RCC 7860 (cell line): Measurements from ENCODE around the gene EHMT1.
"Not testable (repeated sequence)": the region's sequence is repeated elsewhere in the genome, so short reads cannot be mapped to it uniquely, and the experiment has no call there.

Experiments used
- DNase-seq: peaks from one replicate; pipeline ENCODE4 v3.0.0-alpha.2; 2015; ENCODE audit warnings: low spot score
- FAIRE-seq: peaks from 2 replicates; lab custom pipeline; 2012; peaks lifted over from hg19 to GRCh38; lab: Jason Lieb, UNC

EHMT1 gene

GRCh38 chr9:137800196-137801022, 181.6 kb downstream of the EHMT1 start:
- FAIRE-seq (no peak), DNase-seq (no peak)

GRCh38 chr9:137801023-137801319, 182.2 kb downstream of the EHMT1 start:
- no peak for DNase-seq
- no peak for FAIRE-seq

GRCh38 chr9:137802021-137802420, 183.2 kb downstream of the EHMT1 start:
- DNase-seq (no peak), FAIRE-seq (no peak)

GRCh38 chr9:137802521-137803243, 183.9 kb downstream of the EHMT1 start:
- DNase-seq (no peak), FAIRE-seq (no peak)

DNA sequence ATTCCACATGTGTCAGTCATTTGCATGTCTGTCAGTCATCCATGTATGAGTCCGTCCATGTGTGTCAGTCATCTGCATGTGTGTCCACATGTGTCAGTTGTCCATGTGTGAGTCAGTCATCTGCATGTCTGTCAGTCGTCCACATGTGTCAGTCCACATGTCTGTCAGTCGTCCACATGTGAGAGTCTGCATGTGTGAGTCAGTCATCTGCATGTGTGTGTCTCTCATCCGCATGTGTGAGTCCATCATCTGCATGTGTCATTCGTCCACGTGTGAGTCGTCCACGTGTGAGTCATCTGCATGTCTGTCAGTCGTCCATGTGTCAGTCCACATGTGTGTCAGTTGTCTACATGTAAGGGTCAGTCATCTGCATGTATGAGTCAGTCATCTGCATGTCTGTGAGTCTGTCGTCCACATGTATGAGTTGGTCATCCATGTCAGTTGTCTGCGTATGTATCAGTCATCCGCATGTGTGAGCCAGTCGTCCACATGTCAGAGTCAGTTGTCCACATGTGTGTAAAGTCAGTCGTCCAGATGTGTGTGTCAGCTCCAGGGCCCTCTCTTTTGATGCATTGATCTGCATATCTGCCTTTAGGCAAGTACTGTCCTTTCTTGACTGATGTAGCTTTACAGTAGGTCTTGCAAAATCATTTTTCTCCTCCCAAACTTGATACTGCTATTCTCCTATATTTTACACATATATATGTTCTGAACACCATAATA, 186.3 kb downstream of the EHMT1 start:
- FAIRE-seq, result no peak

GRCh38 chr9:137807721-137808703, 189.2 kb downstream of the EHMT1 start:
- FAIRE-seq, result no peak
- no peak for DNase-seq

More for the DNA sequence above, 186.3 kb downstream of the EHMT1 start:
- no peak for DNase-seq

DNA sequence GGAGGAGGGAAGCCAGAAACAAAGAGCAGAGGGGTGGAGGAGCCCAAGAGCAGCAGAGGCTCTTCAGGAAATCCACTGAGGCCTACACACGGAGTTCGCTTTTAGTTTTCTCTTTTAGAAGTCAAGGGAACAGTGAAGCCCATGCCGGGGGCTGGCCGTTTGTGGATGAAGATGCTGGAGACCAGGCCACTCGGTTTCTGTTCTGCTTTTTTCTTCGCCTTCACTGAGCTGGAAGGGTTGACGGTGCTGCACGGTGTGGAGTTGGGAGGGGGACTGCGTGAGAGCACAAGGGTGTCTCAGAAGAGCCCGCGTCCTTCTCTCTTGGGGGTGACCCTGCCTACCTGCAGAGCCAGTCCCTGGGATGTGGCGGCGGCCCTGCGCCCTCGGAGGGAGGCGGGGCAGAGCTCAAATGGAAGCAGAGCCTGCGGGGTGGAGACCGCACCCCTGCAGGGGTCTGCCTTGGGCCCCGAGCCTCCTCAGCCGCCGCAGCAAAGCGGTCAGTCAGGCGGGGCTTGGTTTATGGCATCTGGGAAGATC, 190.3 kb downstream of the EHMT1 start:
- DNase-seq, result no peak
- FAIRE-seq, result no peak

DNA sequence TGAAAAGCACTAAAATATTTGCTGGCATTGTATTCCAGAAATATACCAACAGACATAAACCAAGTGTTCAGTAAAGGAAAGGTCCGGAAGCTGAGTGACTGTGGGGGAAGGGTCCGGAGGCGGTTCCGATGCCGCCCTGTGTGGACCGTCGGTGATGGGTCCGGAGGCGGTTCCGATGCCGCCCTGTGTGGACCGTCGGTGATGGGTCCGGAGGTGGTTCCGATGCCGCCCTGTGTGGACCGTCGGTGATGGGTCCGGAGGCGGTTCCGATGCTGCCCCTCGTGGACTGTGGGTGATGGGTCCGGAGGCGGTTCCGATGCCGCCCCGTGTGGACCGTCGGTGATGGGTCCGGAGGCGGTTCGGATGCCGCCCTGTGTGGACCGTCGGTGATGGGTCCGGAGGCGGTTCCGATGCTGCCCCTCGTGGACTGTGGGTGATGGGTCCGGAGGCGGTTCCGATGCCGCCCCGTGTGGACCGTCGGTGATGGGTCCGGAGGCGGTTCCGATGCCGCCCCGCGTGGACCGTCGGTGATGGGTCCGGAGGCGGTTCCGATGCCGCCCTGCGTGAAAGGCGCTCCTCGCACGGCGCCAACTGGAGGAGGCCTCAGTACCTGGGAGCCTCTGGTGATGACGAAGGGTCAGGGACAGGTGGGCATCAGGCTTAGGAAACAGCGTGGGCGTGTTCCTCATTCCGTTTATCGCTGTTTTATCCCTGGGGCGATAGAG, 191.1 kb downstream of the EHMT1 start:
- not testable (repeated sequence) for FAIRE-seq, DNase-seq

DNA sequence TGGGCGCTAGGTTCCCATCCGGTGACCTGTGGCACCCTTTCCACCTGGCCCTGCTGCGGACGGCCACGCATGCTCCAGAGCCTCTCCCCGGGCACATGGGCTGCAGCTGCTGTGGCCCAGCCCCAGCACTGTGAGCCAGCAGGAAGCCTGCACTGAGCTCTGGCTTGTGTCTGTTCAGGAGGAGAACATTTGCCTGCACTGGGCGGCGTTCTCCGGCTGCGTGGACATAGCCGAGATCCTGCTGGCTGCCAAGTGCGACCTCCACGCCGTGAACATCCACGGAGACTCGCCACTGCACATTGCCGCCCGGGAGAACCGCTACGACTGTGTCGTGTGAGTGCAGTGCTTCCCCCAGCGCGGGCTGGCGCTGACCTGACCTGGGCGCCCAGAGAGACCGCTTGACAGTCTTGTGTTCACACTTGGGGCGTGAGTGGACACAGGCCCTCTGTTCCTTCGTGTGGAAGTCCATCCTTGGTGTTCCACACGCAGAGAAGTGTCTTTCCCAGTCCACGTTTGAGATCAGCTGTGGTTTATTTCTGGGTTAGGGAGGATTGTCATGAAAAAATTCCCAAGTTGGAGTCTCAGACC, 192.6 kb downstream of the EHMT1 start:
- FAIRE-seq, result no peak
- DNase-seq, result no peak

- DNase-seq (no peak), FAIRE-seq (no peak)
Measured at GRCh38 chr9:137812356-137813023, 193.7 kb downstream of the EHMT1 start.

- no peak for FAIRE-seq
Measured at GRCh38 chr9:137813167-137813566, 194.4 kb downstream of the EHMT1 start.

DNA sequence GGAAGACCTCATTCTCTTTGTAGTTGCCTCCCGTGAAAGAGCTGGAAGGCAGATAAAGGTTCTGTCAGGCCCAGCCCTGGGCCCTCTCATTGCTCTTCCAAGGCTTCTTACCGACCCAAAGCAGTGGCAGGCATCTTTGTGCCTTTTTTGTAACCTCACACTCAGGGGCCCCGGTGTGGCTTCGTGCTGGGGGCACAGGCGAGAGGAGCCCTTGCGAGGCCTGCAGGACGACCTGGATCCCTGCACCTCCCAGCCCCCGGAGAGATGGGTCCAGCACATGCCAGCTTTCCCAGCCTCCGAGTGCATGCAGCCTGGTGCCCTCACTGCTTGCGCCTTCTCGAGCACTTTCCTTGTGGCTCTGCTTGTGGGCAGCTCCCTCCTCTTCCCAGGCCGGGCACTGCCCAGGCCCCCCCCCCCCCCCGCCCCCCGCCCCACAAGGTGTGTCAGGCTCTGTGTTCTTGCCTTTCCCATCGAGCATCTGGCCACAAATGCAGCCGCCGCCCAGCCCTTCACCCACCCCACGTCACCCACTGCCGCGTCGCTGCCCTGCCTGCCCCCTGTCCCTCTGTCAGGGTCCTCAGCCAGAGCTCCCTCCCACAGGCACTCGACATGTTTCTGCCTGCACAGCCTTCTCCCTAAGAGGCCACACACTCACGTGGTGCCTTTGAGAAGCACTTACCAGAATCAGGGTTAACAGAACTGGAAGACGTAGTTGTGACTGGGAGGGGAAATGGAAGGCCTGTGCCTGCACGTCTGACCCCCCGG, 195.0 kb downstream of the EHMT1 start:
- DNase-seq (no peak), FAIRE-seq (no peak)

More at GRCh38 chr9:137813167-137813566, 194.4 kb downstream of the EHMT1 start:
- no peak for DNase-seq

- FAIRE-seq (no peak), DNase-seq (no peak)
Measured at GRCh38 chr9:137814436-137814835, 195.6 kb downstream of the EHMT1 start.

- FAIRE-seq, result no peak
- DNase-seq, result no peak
Measured at GRCh38 chr9:137814841-137815240, 196.0 kb downstream of the EHMT1 start.

DNA sequence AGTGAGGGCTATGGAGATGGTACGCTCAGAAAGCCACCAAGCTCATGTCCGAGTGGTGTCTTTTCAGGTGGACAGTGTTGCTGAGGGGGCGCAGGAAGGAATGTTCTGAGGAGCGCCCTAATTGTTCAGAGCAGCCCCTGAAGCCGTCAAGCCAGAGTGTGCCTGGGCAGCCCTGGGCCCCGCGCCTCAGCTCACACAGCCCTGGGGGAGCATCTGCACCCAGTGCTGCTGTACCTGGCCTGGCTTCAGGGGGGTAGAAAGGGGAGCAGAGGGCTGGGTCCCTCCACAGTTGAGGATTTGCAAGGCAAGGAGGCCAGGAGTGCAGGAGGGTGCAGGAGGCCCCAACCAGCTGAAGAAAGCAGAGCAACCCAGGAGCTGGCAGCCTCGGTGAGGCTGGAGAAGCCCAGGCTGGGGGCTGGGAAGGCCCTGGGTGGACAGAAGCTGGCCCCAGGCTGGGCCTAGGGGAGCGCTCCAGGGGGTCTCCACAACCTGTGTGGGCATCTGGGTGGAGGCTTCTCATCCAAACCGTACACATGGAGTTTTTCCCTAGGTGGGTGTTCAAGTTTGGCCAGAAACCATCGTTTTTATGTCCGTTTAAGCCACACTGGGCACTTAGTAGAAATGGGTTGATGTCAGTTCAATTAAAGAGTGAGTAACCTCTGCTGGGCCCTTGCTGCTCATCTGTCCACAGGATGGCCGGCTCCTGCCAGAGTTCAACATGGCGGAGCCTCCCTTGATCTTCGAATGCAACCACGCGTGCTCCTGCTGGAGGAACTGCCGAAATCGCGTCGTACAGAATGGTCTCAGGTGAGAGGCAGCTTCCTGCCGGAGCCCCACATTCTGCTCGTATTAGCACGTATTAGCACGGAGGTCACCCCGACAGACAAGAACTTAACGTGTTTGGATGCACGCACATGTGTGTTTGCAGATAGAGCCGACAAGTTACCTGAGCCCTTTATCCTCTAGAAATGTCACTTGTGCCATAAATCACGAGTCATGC, 196.8 kb downstream of the EHMT1 start:
- FAIRE-seq (no peak), DNase-seq (no peak)

GRCh38 chr9:137816531-137817235, 197.9 kb downstream of the EHMT1 start:
- no peak for FAIRE-seq
- DNase-seq, result no peak
